Islet of Langerhans (tissue), 1 donor: ENCODE data around the gene TBC1D3I.

Experiments
- FAIRE-seq: peaks from one replicate; lab custom pipeline; 2011; peaks lifted over from hg19 to GRCh38; lab: Jason Lieb, UNC

TBC1D3I gene

GRCh38 chr17:36205637-36206485 is 58.5 kb downstream of the TBC1D3I start:
- no peak for FAIRE-seq

DNA sequence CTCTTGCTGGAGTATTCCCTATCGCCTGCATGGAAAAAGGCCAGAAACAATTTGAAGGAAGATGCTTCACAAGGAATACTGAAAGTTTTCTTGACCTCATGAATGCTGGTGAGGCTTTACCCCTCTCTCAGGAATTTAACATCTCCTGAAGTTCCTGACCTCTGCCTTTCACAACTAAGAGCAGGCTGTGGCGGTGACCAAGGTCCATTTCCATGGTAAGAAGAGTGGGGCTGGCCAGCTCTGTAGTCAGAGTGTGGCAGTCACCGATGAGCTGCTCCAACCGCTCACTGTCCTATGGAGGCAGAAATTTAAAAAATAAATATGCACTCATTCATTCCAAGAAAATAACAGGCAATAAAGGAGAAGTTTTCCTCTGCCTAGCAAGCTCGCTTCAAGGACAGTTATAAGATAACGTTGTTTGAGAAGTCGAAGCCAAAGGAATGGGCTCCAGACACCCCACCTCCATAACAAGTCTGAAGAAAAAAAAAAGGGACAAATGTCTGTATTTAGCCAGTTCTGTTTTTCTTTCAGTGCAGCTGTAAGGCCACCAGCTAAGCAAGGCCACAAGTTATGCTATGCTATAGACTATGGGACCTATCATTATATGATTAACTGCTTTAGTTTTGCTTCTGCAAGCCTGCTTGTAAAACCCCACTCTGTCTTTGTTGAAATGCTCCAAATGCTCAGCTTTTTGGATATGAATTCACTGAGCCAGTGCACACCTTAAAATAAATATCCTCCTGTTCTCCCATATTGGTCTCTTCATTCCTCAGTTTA is 59.5 kb downstream of the TBC1D3I start:
- no peak for FAIRE-seq
